ENCODE measurements around the gene ALG13. TPM values are rescaled to one million over a fixed set of nuclear protein-coding genes. Genes with fewer than 3 reads are reported as not detected.

ALG13 gene
- total and polyA plus RNA-seq, 2 of the 8 experiments (the other 6 are each of a cell fraction or from before 2014, with no cell fraction given), result 44.3 to 93.6 TPM

GRCh38 chrX:111759686-111760085, 78.7 kb downstream of the ALG13 start (continued):
- TF ChIP-seq TEAD4 (IDR thresholded peaks at IDR 0.05; ENCODE audit: low read depth, low read length) (no peak), TAF7 (optimal IDR thresholded peaks at IDR 0.05; ENCODE audit: borderline replicate concordance, low read depth, low read length) (no peak), CBX8 (IDR thresholded peaks at IDR 0.05; ENCODE audit: borderline replicate concordance, low read depth, low read length) (no peak), SIN3A (conservative IDR thresholded peaks at IDR 0.05 in 1 of 2, IDR thresholded peaks at IDR 0.05 in 1 of 2; ENCODE audit: low read depth in 1 of 2, low read length in 2 of 2) (no peak), SIRT6 (IDR thresholded peaks at IDR 0.05; ENCODE audit: low read length) (no peak), ASH2L (IDR thresholded peaks at IDR 0.05; ENCODE audit: low read length) (no peak)
- TF ChIP-seq, protein P1, sequence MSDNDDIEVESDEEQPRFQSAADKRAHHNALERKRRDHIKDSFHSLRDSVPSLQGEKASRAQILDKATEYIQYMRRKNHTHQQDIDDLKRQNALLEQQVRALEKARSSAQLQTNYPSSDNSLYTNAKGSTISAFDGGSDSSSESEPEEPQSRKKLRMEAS (IDR thresholded peaks at IDR 0.05), result no peak
